PFSK-1 (cell line): ENCODE data around the gene SYNJ2.

ENCODE experiments used
- POLR2AphosphoS5 ChIP-seq: IDR thresholded peaks from 2 replicates; pipeline ENCODE4 v1.6.1; 2012; ENCODE audit warnings: low read depth, mild to moderate bottlenecking, control low read depth, low read length, moderate library complexity
- TAF1 ChIP-seq: IDR thresholded peaks from 2 replicates; pipeline ENCODE4 v1.6.1; 2012; ENCODE audit warnings: low read length, control low read depth, borderline replicate concordance; ENCODE audit not compliant: insufficient read depth

DNA sequence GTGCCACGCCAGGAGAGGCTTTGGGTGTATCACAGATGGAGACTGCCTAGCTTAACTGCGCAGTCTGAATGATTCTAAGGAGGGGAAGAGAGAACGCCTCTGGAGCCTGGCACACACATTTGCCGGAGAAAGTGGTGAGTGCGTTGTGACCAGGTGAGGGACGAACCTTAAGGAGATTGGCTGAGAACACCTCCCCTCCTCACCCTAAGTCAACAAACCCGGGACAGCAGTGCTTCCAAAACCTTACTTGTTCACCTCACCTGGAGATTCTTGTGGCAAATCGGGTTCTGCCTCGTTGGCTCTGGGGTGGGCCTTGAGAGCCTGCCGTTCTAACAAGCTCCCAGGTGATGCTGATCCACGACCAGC, 9.4 kb downstream of the SYNJ2 start:
- TF ChIP-seq TAF1: no peak
- no peak for TF ChIP-seq POLR2AphosphoS5
